ENCODE results near the gene SPCS1. TPM values are rescaled to one million over a fixed set of nuclear protein-coding genes. Genes with fewer than 3 reads are reported as not detected.

Gene SPCS1
- polyA plus RNA-seq, 2 of the 4 experiments (the other 2 are of a cell fraction): 180 to 184 TPM

DNA sequence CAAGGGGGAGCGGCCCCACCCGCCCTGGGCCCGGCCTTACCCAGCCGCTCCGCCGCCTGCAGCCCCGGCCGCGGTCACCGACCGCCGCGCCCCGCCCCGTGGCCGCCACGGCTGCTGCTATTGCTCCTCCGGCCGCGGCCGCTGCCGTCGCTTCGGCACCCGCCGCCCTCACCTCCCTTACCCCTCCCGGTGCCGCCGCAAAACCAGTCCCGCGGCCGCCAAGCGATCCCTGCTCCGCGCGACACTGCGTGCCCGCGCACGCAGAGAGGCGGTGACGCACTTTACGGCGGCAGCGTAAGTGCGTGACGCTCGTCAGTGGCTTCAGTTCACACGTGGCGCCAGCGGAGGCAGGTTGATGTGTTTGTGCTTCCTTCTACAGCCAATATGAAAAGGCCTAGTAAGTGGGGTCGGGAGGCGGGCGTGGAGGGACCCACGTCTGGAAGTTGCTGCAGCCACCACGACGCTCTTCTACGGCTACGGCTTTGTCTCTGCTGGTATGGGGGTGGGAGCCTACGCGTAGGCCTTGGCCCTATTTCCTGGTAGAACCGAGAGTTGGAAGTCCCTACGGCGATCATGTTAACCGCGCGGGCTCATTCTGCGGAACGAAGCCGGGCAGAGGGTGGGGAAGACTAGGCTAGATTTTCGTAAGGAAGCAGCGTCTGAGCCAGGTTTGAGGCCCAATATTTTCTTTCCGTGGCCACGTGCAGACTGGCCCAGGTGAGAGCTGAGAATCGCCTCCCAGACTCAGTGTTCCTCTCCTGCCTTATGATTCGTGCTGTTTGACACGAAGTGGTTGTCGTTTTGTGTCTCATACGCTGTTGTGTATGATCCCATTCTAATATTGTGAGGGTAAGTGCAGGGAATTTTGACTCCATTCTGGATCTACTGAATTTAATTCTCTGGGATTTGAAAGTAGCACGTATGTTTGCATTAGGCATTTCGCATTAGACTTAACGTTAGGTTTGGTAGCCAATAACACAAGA is 19.9 kb upstream of the SPCS1 start, which contains the start of the genes GNL3 and PBRM1:
Gene GNL3 (plus strand): TSS at position 324 of the 983 bp plus-strand sequence. CDS start 61 bp downstream, at position 385.
Gene PBRM1 (minus strand): TSS at position 205 of the 983 bp plus-strand sequence.
- FAIRE-seq: no peak
- Histone ChIP-seq H3K27ac (peak within 1 kb of the TSS; percentile 99 to 100), H3K4me1 (peaks cover 47% of the 10 kb centered on the region; the same call in 2 of the 3 replicates), H3K4me2 (peak within 1 kb of the TSS; percentile 94), H3K9me3 (no peaks in the 10 kb centered on the region), H3K4me3 (peak within 1 kb of the TSS; percentile 83)
- ChIA-PET CTCF (interaction anchor here (0.9 kb wide), 2 partner anchors 10 to 214 kb away, joined by 3 to 4 read pairs; no protein-coding TSS in a partner anchor), POLR2A (no interaction called here)
- peak; percentile 53 for TF ChIP-seq GATA3 (IDR thresholded peaks at IDR 0.05; ENCODE audit: borderline replicate concordance)
- 0 out of 2 replicates have a peak, but pooled peaks have one; percentile 37 for TF ChIP-seq HOXB13 (CRISPR knock-in tag; IDR thresholded peaks at IDR 0.05; ENCODE audit: low read depth)
- TF ChIP-seq, protein P1, sequence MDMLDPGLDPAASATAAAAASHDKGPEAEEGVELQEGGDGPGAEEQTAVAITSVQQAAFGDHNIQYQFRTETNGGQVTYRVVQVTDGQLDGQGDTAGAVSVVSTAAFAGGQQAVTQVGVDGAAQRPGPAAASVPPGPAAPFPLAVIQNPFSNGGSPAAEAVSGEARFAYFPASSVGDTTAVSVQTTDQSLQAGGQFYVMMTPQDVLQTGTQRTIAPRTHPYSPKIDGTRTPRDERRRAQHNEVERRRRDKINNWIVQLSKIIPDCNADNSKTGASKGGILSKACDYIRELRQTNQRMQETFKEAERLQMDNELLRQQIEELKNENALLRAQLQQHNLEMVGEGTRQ (IDR thresholded peaks at IDR 0.05): peak; percentile 39; the same call in 1 of the 2 replicates
- TF ChIP-seq RARB (CRISPR knock-in tag; IDR thresholded peaks at IDR 0.05): 0 out of 2 replicates have a peak, but pooled peaks have one; percentile 15
- peak; percentile 91 for TF ChIP-seq POLR2A (IDR thresholded peaks at IDR 0.05; ENCODE audit: low read length)
- peak; percentile 93 to 95 for TF ChIP-seq JUN (IDR thresholded peaks at IDR 0.05)
- TF ChIP-seq, protein P2, sequence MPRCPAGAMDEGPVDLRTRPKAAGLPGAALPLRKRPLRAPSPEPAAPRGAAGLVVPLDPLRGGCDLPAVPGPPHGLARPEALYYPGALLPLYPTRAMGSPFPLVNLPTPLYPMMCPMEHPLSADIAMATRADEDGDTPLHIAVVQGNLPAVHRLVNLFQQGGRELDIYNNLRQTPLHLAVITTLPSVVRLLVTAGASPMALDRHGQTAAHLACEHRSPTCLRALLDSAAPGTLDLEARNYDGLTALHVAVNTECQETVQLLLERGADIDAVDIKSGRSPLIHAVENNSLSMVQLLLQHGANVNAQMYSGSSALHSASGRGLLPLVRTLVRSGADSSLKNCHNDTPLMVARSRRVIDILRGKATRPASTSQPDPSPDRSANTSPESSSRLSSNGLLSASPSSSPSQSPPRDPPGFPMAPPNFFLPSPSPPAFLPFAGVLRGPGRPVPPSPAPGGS (IDR thresholded peaks at IDR 0.05): peak; percentile 95
- TF ChIP-seq MAZ (IDR thresholded peaks at IDR 0.05; ENCODE audit: borderline replicate concordance, low read depth, low read length): 0 out of 2 replicates have a peak, but pooled peaks have one; percentile 31
- TF ChIP-seq CHD2 (IDR thresholded peaks at IDR 0.05; ENCODE audit: low read length, partially characterized antibody): no peak
- TF ChIP-seq PHF8 (IDR thresholded peaks at IDR 0.05; ENCODE audit: borderline replicate concordance, low read depth): peak; percentile 85; the same call in 1 of the 2 replicates
- TF ChIP-seq, protein P3, sequence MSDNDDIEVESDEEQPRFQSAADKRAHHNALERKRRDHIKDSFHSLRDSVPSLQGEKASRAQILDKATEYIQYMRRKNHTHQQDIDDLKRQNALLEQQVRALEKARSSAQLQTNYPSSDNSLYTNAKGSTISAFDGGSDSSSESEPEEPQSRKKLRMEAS (IDR thresholded peaks at IDR 0.05): peak; percentile 100
- TF ChIP-seq, protein P4, sequence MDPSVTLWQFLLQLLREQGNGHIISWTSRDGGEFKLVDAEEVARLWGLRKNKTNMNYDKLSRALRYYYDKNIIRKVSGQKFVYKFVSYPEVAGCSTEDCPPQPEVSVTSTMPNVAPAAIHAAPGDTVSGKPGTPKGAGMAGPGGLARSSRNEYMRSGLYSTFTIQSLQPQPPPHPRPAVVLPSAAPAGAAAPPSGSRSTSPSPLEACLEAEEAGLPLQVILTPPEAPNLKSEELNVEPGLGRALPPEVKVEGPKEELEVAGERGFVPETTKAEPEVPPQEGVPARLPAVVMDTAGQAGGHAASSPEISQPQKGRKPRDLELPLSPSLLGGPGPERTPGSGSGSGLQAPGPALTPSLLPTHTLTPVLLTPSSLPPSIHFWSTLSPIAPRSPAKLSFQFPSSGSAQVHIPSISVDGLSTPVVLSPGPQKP (IDR thresholded peaks at IDR 0.05; ENCODE audit: low read depth, low read length): no peak
- TF ChIP-seq FOXS1 (CRISPR knock-in tag; IDR thresholded peaks at IDR 0.05): no peak
- TF ChIP-seq SREBF2 (IDR thresholded peaks at IDR 0.05): no peak
- no peak for TF ChIP-seq ESRRA (IDR thresholded peaks at IDR 0.05; ENCODE audit: borderline replicate concordance, low read length)
- no peak for TF ChIP-seq POLR2AphosphoS2 (conservative IDR thresholded peaks at IDR 0.05; ENCODE audit: low read length)
- peak; percentile 29; the same call in 1 of the 2 replicates for TF ChIP-seq BHLHE40 (IDR thresholded peaks at IDR 0.05; ENCODE audit: low read depth, low read length)
- peak; percentile 98 for TF ChIP-seq MYC (IDR thresholded peaks at IDR 0.05; ENCODE audit: borderline replicate concordance, low read length)
- peak; percentile 84 to 86 for ATAC-seq
- peak; percentile 71 to 96 for DNase-seq (ENCODE audit: low read depth in 1 of 2, low spot score in 1 of 2)
- 1% methylated on average over 26 of the region's 82 CpGs for WGBS (ENCODE audit: missing lambda C conversion rate)

DNA sequence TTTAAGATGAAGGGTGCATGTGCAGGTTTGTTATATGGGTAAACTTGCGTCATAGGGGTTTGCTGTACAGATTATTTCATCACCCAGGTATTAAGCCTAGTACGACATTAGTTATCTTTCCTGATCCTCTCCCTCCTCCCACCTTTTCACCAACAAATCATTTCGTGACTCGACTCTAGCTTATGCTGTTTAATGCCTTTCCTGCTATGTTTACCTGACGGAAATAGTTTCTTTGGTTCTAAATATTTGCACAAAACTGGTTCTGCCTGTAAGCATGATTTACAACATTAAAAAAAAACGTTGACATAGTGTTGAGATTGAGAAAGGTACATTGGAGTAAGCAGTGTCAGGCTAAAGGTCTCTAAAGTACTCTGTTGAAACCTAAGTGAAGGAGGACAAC is 17.6 kb upstream of the SPCS1 start:
- TF ChIP-seq CHD4 (IDR thresholded peaks at IDR 0.05; ENCODE audit: borderline replicate concordance): no peak
- TF ChIP-seq POLR2A (IDR thresholded peaks at IDR 0.05; ENCODE audit: low read length): no peak
- TF ChIP-seq KDM1A (IDR thresholded peaks at IDR 0.05; ENCODE audit: low read depth): no peak
- TF ChIP-seq JUN (IDR thresholded peaks at IDR 0.05): no peak
- TF ChIP-seq, protein P2 (IDR thresholded peaks at IDR 0.05): no peak
- TF ChIP-seq, protein P5, sequence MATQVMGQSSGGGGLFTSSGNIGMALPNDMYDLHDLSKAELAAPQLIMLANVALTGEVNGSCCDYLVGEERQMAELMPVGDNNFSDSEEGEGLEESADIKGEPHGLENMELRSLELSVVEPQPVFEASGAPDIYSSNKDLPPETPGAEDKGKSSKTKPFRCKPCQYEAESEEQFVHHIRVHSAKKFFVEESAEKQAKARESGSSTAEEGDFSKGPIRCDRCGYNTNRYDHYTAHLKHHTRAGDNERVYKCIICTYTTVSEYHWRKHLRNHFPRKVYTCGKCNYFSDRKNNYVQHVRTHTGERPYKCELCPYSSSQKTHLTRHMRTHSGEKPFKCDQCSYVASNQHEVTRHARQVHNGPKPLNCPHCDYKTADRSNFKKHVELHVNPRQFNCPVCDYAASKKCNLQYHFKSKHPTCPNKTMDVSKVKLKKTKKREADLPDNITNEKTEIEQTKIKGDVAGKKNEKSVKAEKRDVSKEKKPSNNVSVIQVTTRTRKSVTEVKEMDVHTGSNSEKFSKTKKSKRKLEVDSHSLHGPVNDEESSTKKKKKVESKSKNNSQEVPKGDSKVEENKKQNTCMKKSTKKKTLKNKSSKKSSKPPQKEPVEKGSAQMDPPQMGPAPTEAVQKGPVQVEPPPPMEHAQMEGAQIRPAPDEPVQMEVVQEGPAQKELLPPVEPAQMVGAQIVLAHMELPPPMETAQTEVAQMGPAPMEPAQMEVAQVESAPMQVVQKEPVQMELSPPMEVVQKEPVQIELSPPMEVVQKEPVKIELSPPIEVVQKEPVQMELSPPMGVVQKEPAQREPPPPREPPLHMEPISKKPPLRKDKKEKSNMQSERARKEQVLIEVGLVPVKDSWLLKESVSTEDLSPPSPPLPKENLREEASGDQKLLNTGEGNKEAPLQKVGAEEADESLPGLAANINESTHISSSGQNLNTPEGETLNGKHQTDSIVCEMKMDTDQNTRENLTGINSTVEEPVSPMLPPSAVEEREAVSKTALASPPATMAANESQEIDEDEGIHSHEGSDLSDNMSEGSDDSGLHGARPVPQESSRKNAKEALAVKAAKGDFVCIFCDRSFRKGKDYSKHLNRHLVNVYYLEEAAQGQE (IDR thresholded peaks at IDR 0.05): no peak
- no peak for TF ChIP-seq MAFK (IDR thresholded peaks at IDR 0.05; ENCODE audit: partially characterized antibody)
- FAIRE-seq (no peak), ATAC-seq (no peak), DNase-seq (ENCODE audit: low read depth in 1 of 2, low spot score in 1 of 2) (no peak)
- POLR2A ChIA-PET: no interaction called here
- no peak overlapping the region for H3K4me3 ChIP-seq
- peaks cover 36% of the 10 kb centered on the region; the same call in 2 of the 3 replicates for H3K4me1 ChIP-seq
- H3K9me3 ChIP-seq: no peaks in the 10 kb centered on the region
- H3K27ac ChIP-seq: no peak overlapping the region
- CTCF ChIA-PET: no interaction called here
- 70% methylated on average over 6 of the region's 6 CpGs for WGBS (ENCODE audit: missing lambda C conversion rate)
- peak overlapping the region; percentile 94 for H3K4me2 ChIP-seq
